IPS DF 6.9 (cell line): ENCODE data around the gene SPAAR.
"Not testable (repeated sequence)": the region's sequence is repeated elsewhere in the genome, so short reads cannot be mapped to it uniquely, and the experiment has no call there.

Experiments
- DNase-seq: peaks from one replicate; pipeline ENCODE4 v3.0.0-alpha.2; 2013; ENCODE audit warnings: low read depth, low spot score
- H3K27ac ChIP-seq: one replicate; pipeline ENCODE4 v1.5.1; 2013; ENCODE audit warnings: low read length, control low read depth
- H3K27me3 ChIP-seq: 2 replicates; pipeline ENCODE4 v1.6.1; 2013; ENCODE audit warnings: mild to moderate bottlenecking, low read length; ENCODE audit not compliant: control insufficient read depth, insufficient read depth
- H3K36me3 ChIP-seq: 2 replicates; pipeline ENCODE4 v1.6.1; 2013; ENCODE audit warnings: low read length; ENCODE audit not compliant: control insufficient read depth, insufficient read depth
- H3K4me1 ChIP-seq: 2 replicates; pipeline ENCODE4 v1.6.1; 2013; ENCODE audit warnings: low read length; ENCODE audit not compliant: control insufficient read depth, insufficient read depth
- H3K4me3 ChIP-seq: 2 replicates; pipeline ENCODE4 v1.5.1; 2013; ENCODE audit warnings: mild to moderate bottlenecking, low read length
- H3K9me3 ChIP-seq: 2 replicates; pipeline ENCODE4 v1.6.1; 2013; ENCODE audit warnings: low read length, inconsistent platforms; ENCODE audit not compliant: control insufficient read depth, insufficient read depth
- WGBS: extraction: QIAGEN DNeasy Blood & Tissue Kit; methylation state at CpG from one replicate; pipeline ENCODE4 v1.1.7; 2013; ENCODE audit warnings: mixed read lengths, missing lambda C conversion rate; ENCODE audit not compliant: insufficient read length, insufficient coverage; 5-methylcytosine and 5-hydroxymethylcytosine counted together

Gene SPAAR

GRCh38 chr9:35910613-35911359, 1.5 kb downstream of the SPAAR start:
- H3K4me3 ChIP-seq, result no peak overlapping the region
- H3K9me3 ChIP-seq, result no peaks in the 10 kb centered on the region
- no peak overlapping the region for H3K27ac ChIP-seq
- peaks cover 13% of the 10 kb centered on the region for H3K4me1 ChIP-seq
- WGBS, result no CpG with 5 or more reads among the region's 14 CpGs
- no peaks in the 10 kb centered on the region for H3K27me3 ChIP-seq
- H3K36me3 ChIP-seq, result no peaks in the 10 kb centered on the region
- DNase-seq, result no peak

DNA sequence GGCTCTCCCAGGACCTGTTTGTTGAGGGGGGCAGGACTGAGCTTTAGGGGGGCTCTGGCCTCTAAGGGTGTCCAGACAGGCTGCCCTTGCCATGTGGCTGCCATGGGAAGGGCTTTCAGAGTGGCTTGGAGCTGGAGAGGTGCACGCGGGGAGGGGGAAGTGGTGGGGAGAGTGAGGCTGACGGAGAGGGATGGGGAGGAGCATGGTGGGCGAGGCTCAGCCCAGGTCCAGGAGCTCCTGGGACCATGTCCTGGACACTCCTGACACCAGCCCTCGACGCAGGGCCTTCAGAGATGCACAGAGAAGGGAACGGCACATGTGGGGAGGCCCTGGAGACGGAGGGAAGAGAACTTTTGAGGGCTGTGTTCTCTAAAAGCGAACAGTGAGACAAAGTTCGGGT, 2.4 kb downstream of the SPAAR start:
- no peak overlapping the region for H3K27ac ChIP-seq
- H3K27me3 ChIP-seq, result no peaks in the 10 kb centered on the region
- H3K36me3 ChIP-seq, result no peaks in the 10 kb centered on the region
- H3K4me1 ChIP-seq, result peaks cover 13% of the 10 kb centered on the region
- DNase-seq, result no peak
- WGBS, result no CpG with 5 or more reads among the region's 10 CpGs
- no peak overlapping the region for H3K4me3 ChIP-seq
- no peaks in the 10 kb centered on the region for H3K9me3 ChIP-seq

GRCh38 chr9:35912791-35913400, 3.6 kb downstream of the SPAAR start:
- WGBS, result no CpG with 5 or more reads among the region's 10 CpGs
- H3K27me3 ChIP-seq, result no peaks in the 10 kb centered on the region
- H3K9me3 ChIP-seq, result no peaks in the 10 kb centered on the region
- DNase-seq, result no peak
- H3K36me3 ChIP-seq, result no peaks in the 10 kb centered on the region
- H3K27ac ChIP-seq, result no peak overlapping the region
- H3K4me3 ChIP-seq, result no peak overlapping the region
- H3K4me1 ChIP-seq, result peaks cover 9% of the 10 kb centered on the region

DNA sequence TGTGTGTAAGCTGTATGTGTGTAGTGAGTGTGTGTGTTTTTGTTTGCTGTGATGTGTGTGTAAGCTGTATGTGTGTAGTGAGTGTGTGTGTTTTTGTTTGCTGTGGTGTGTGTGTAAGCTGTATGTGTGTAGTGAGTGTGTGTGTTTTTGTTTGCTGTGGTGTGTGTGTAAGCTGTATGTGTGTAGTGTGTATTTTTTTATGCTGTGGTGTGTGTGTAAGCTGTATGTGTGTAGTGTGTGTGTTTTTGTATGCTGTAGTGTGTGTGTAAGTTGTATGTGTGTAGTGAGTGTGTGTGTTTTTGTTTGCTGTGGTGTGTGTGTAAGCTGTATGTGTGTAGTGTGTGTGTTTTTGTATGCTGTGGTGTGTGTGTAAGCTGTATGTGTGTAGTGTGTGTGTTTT, 4.1 kb downstream of the SPAAR start:
- not testable (repeated sequence) for H3K27me3 ChIP-seq, DNase-seq, H3K27ac ChIP-seq, H3K9me3 ChIP-seq, H3K4me3 ChIP-seq, H3K4me1 ChIP-seq, H3K36me3 ChIP-seq

DNA sequence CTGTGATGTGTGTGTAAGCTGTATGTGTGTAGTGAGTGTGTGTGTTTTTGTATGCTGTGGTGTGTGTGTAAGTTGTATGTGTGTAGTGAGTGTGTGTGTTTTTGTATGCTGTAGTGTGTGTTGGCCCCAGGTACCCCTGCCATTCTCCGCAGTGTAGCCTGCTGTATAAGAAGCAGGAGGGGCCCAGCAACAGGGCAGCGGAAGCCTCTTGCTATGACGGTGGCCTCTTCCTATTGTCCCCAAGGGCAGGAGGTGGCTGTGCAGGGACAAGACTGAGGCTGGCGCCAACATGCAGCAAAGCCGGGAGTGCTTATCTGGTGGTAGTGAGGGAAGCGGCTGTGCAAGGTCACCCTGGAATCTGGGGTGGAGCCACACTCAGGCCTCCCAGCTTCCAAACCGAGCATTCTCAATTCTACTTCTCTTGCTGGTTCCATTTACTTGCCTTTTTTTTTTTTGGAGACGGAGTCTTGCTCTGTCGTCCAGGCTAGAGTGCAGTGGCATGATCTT, 5.1 kb downstream of the SPAAR start:
- Histone ChIP-seq H3K27ac (no peak overlapping the region), H3K36me3 (no peaks in the 10 kb centered on the region), H3K4me1 (peaks cover 6% of the 10 kb centered on the region; the same call in 1 of the 2 replicates), H3K27me3 (no peaks in the 10 kb centered on the region), H3K4me3 (no peak overlapping the region), H3K9me3 (no peaks in the 10 kb centered on the region)
- WGBS, result no CpG with 5 or more reads among the region's 9 CpGs
- DNase-seq, result no peak

GRCh38 chr9:35915681-35916294, 6.5 kb downstream of the SPAAR start:
- no peaks in the 10 kb centered on the region for H3K36me3 ChIP-seq
- no peaks in the 10 kb centered on the region for H3K9me3 ChIP-seq
- no CpG with 5 or more reads among the region's 16 CpGs for WGBS
- H3K4me3 ChIP-seq, result no peak overlapping the region
- no peak overlapping the region for H3K27ac ChIP-seq
- DNase-seq, result no peak
- peaks cover 3% of the 10 kb centered on the region; the same call in 1 of the 2 replicates for H3K4me1 ChIP-seq
- H3K27me3 ChIP-seq, result no peaks in the 10 kb centered on the region

DNA sequence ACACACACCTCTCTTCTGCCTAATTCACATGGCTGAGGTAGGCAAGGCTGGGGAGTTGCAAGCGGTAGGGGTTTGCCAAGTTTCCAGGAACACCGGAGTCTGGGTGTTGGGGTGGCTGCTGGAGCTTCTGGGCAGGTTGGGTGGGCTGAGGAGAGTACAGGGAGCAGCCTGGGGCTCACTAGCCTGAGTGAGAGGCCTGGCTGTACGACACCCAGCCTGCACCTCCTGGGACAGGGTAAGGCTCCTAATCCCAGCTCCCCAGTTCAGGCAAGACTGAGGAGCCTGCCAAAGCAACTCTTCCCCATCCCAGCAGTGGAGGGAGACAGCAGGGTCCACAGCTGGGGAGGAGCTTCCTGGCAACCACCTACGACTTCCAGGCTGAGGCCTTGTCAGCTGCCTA, 8.0 kb downstream of the SPAAR start:
- no peaks in the 10 kb centered on the region for H3K36me3 ChIP-seq
- H3K4me3 ChIP-seq, result no peak overlapping the region
- no peak overlapping the region for H3K27ac ChIP-seq
- DNase-seq, result no peak
- H3K27me3 ChIP-seq, result no peaks in the 10 kb centered on the region
- no peaks in the 10 kb centered on the region for H3K9me3 ChIP-seq
- WGBS, result no CpG with 5 or more reads among the region's 4 CpGs
- H3K4me1 ChIP-seq, result peaks cover 3% of the 10 kb centered on the region; the same call in 1 of the 2 replicates

- Histone ChIP-seq H3K27me3 (no peaks in the 10 kb centered on the region), H3K4me1 (peaks cover 3% of the 10 kb centered on the region; the same call in 1 of the 2 replicates), H3K4me3 (no peak overlapping the region), H3K9me3 (no peaks in the 10 kb centered on the region), H3K36me3 (no peaks in the 10 kb centered on the region), H3K27ac (no peak overlapping the region)
- DNase-seq, result no peak
- whole genome bisulfite sequencing, result no CpG with 5 or more reads among the region's 3 CpGs
Observed at GRCh38 chr9:35918780-35919179, 9.5 kb downstream of the SPAAR start.

DNA sequence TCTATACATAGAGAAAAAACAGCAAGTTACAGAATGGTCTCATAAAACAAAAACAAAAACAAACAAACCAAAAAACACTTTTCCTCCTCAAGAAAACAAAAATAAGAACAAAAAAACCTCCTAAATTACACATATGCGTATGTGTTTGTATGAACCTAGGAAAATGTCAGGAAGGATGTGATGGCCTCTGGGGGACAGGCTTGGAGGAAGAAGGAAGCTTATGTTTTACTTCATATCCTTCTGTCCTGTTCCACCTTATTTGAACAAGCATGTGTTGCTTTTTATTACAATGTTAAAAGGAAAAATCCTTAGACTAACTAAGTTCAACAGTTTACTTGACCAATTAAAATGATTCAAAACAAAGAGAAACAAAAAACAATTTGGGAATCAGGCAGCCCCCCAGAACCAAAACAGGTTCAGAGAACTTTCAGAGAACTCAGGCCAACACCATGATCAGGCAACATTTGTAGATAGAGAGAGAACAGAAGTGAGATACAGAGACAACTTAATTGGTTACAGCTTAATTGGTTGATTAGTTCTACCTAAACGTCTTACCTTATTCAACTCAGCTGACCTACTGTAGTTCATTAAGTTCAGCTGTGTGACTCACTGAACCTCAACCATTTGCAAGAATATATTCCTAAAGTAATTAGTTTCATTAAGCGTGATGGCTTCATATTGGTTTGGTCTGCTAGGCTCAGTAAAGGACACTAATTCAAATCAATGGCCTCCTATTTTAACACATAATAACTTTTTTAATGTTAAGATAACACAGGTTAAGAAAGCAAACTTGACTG, 10.1 kb downstream of the SPAAR start:
- Histone ChIP-seq H3K27me3 (no peaks in the 10 kb centered on the region), H3K4me3 (no peak overlapping the region), H3K4me1 (peaks cover 3% of the 10 kb centered on the region; the same call in 1 of the 2 replicates), H3K36me3 (no peaks in the 10 kb centered on the region), H3K27ac (no peak overlapping the region), H3K9me3 (no peaks in the 10 kb centered on the region)
- WGBS, result no CpG with 5 or more reads among the region's 3 CpGs
- DNase-seq, result no peak

GRCh38 chr9:35920051-35920620, 10.8 kb downstream of the SPAAR start:
- DNase-seq, result no peak
- H3K4me1 ChIP-seq, result peaks cover 3% of the 10 kb centered on the region; the same call in 1 of the 2 replicates
- H3K36me3 ChIP-seq, result no peaks in the 10 kb centered on the region
- H3K27ac ChIP-seq, result no peak overlapping the region
- no CpG with 5 or more reads among the region's 4 CpGs for WGBS
- no peaks in the 10 kb centered on the region for H3K9me3 ChIP-seq
- H3K4me3 ChIP-seq, result no peak overlapping the region
- no peaks in the 10 kb centered on the region for H3K27me3 ChIP-seq
